DMS 273 (cell line): ENCODE data around the gene KRTAP16-1.
"Not testable (repeated sequence)": the region's sequence is repeated elsewhere in the genome, so short reads cannot be mapped to it uniquely, and the experiment has no call there.

Source experiments
- DNase-seq: peaks from one replicate; lab custom pipeline; 2025; ENCODE audit not compliant: unreplicated experiment; lab: John Stamatoyannopoulos, UW

Gene KRTAP16-1, protein sequence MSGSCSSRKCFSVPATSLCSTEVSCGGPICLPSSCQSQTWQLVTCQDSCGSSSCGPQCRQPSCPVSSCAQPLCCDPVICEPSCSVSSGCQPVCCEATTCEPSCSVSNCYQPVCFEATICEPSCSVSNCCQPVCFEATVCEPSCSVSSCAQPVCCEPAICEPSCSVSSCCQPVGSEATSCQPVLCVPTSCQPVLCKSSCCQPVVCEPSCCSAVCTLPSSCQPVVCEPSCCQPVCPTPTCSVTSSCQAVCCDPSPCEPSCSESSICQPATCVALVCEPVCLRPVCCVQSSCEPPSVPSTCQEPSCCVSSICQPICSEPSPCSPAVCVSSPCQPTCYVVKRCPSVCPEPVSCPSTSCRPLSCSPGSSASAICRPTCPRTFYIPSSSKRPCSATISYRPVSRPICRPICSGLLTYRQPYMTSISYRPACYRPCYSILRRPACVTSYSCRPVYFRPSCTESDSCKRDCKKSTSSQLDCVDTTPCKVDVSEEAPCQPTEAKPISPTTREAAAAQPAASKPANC

DNA sequence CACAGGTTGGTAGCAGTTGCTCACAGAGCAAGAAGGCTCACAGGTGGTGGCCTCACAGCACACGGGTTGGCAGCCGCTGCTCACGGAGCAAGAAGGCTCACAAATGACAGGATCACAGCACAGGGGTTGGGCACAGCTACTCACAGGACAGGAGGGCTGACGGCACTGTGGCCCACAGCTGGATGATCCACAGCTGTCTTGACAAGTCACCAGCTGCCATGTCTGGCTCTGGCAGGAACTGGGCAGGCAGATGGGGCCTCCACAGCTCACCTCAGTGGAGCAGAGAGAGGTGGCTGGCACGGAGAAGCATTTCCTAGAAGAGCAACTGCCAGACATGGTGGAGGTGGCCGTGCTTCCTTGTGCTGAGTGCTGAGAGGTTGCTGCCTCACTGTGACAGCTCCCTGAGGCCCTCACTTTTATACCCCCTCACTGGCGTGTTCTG lies at the start of gene KRTAP16-1:
Gene KRTAP16-1 (minus strand): TSS at position 392 of the 442 bp plus-strand sequence. CDS start 56 bp downstream, at position 336.
- DNase-seq = no peak

DNA sequence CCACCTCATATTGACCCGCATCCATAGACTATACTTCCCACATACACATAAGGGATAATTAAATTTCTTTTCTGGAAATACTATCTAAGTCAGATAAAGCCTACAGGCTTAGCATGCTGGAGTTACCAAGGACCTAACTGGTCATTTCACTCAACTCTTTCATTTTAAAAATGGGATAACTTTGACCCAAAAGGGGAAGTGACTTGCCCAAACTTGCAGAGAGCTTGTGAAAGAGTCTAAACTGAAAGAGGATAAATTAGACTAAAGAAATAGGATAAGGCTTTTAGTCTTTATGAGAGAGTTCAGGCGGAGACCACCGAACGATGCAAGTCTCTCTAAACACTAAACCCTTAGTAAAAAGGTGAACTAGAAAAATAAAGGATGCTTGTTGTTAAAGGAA lies 45.4 kb upstream of the KRTAP16-1 start:
- DNase-seq = no peak

DNA sequence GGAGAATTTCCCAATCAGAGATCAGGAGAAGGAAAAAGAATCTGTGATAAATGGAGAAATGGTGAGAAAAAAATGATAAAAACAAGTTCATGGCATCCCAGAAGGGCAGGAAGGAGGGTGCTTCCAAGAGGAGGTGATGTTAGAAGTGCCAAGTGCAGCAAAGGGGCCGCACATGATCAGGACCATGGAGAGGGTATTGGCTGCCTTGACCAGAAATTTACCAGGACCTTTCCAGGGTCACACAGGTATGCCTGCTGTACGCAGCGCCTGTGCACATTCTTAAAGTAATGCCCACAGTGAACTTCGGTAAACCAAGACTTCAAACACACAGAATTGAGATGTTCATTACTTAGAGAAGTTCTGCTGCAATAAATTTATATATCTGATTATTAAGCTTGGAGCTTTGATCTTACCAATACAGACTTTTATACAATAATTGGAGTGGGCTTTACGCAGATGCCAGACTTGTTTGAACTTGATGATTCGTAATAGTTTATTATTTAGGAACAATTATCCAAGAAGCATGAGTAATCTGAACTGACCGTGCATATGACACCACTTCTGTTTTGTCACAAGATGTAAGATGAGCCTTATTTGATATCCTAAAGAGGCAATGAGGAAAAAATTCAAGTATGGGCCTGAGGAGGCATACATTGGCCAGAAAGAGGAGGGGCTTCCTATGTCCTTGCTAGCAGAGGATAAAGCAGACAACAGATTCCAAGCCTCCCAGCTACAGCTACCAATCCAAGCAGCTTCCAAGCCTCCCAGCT lies 43.7 kb upstream of the KRTAP16-1 start:
- no peak for DNase-seq

DNA sequence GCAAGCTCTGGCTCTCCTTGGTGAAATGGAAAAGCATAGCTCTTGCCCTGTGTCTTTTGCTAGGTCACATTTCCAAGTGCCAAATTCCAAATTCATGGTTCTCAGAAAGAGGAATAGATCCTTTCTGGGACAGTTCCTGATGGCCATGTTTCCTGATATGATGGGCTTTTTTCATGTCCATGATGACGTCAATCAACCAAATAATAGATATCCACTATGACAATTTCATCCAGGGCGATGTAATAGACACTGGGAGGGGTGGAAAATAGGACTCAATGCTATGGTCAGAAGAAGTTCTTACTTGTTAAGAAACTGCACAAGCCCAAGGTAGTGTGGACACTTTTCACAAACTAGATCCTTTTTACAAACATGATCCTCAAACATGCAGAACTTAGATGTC lies 42.1 kb upstream of the KRTAP16-1 start:
- DNase-seq = no peak

DNA sequence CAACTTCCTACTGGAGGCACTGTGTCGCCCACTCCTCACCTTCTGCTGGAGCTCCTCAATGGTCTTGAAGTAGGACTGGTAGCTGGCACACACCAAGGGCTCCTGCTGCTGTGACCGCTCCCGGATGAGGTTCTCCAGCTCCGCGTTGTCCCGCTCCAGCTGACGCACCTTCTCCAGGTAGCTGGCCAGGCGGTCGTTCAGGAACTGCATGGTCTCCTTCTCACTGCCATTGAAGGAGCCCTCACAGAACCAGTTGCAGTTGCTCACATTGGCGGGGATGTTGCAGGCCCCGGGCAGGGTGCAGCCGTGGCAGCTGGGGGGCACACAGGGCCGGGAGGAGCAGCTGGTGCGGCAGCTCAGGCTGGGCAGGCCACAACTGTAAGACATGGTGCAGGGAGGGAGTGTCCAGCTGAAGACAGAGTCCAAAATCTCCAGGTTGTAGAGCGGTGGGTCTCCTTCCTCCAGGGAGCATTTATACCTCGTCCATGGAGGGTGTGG lies 41.3 kb upstream of the KRTAP16-1 start, which contains the start of gene KRT33A:
Gene KRT33A (minus strand): TSS at position 448 of the 498 bp plus-strand sequence. CDS start 61 bp downstream, at position 387.
- not testable (repeated sequence) for DNase-seq

DNA sequence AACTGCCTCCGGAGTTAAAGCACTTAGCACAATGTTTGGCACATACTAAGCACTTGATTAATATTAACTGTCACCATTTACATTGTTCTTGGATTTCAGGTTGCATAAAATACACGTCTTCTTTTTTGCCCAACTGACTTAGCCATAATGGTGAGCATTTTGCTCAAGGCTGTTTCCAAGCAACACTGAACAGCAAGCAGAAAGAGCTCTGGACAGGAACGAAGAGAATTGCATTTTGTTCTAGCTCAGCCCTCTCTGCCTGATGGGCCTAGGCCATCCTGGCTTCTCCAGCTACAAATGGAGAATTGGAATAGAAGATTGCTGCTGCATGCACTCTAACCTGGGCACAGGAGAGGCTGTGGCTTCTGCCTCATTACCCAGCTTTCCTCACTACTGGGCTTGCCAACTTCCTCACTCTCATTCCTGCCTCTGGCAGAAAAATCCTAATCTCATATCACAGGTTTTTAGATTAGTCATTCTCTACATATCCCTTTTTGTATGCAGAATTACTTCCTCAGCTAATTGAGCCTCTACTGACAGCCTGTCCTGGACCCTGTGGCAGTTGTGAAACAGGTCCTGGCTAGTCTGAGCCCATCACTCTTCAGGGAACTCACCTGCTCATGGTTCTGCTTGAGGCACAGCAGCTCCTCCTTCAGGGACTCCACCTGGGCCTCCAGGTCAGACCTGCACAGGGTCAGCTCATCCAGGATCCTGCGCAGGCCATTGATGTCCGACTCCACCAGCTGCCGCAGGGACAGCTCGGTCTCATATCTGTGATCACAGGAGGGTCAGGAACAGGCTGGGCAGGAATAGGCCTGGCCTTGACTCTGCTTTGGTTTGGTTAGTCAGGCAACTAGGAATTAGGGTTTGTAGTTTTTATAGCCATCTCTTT lies 39.0 kb upstream of the KRTAP16-1 start:
- no peak for DNase-seq

DNA sequence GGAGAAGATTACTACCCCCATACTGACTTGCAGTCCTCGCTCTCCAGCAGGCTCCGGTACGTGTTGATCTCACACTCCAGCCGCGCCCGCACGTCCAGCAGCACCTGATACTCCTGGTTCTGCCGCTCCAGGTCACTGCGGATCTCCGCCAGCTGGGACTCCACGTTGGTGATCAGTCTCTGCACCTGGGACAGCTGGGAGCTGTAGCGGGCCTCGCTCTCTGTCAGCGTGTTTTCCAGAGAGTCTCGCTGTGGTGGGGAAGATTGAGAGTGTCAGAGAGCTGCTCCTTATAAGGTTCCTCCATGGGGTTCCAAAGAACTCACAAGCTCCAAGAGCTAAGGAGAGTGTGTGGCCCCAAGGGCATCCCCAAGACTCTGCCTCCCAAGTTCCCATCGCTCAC lies 37.3 kb upstream of the KRTAP16-1 start:
- not testable (repeated sequence) for DNase-seq

DNA sequence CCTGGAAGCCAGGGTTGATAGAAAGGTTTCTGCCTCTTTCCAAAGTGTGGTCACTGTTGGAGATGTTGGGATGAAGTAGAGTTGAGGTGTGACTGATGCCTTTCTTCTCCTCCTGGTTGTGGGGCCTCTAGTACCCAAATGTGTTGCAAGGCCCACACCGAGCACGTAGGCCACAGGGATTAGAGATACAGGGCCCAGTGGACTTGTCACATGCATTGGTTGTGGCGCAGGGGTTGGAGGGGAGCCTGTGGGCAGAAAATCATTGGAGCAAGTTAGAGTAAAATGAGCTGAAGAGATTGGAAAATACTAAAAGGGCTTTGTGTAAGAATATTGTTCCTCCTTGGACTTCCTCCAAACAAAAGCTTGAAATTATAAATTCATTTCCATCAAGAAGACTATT lies 36.9 kb upstream of the KRTAP16-1 start:
- DNase-seq = no peak

DNA sequence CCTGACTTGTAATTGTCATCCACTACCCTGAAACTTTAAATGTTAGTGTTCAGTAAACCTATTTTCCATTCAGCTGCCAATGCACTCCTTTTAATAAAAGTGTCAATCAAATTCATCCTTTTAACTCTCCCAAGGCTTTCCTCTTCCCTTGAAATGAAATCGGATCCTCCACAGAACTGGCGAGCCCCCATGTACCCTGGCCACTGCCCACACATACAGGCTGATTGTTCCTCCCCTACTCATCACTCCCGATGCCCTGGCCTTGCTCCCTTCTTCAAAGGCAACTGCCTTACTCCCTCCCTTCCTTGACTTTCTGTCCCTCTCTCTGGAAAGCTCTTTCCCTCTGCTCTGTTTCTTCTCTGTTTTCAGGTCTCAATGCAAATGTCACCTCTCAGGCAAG lies 33.9 kb upstream of the KRTAP16-1 start:
- DNase-seq = no peak

DNA sequence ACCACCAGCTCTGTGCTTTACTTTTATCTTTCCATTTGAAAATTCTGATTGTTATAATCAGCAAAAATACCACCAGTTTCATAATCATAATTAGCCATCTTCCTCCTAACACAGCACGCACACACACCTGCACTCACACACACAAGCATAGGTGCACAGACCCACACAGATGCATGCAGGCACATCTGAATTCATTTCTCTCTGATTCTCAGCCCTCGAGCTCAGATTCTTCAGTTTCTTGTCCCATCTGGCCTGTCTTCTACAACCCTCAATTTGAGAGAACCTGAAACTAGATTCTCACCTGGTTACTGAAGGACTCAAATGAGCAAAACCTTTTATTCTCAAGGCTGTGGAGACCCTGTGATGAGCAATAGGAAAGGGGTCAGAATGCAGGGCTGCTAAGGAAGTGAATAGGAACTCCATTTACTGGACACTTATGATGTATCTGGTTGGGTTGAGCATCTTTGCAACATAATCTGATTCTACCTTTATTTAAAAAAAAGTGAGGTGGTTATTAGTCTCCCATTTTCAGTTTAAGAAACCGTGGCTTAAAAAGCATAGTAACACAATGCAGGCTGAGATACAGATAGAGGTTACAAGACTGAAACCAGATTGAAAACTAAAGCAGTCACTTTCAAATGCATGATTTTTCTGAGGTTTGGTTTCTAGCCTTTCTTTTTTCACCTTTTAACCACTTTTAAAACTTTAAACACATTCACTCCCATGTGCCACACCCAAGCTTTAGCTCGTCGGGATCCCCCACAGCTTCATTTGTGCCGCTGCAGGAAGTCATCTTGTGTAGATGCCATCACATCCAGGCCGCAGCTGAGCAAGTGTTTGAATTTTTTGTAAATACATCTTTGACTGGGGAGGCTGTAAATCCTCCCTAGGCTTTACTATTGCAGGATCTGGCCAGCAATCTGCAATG lies 32.1 kb upstream of the KRTAP16-1 start:
- no peak for DNase-seq

DNA sequence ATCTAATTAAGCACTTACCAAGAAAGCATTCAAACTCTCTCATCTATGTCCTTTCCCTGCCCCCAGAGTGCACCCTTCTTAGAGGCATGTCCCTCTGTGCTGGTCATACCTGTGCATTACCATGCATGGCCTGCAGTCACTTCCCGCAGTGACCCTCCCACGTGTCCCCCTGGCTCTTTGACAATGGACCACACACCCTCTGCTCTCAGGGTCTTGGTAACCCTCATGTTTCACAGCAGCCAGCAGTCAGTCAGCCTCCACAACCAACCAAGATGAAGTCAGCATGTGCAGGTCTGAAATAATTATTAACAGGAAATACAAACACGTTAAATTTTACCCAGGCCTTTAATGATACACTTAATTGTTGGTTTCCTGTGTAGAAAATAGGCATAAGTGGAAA lies 31.4 kb upstream of the KRTAP16-1 start:
- DNase-seq = no peak

DNA sequence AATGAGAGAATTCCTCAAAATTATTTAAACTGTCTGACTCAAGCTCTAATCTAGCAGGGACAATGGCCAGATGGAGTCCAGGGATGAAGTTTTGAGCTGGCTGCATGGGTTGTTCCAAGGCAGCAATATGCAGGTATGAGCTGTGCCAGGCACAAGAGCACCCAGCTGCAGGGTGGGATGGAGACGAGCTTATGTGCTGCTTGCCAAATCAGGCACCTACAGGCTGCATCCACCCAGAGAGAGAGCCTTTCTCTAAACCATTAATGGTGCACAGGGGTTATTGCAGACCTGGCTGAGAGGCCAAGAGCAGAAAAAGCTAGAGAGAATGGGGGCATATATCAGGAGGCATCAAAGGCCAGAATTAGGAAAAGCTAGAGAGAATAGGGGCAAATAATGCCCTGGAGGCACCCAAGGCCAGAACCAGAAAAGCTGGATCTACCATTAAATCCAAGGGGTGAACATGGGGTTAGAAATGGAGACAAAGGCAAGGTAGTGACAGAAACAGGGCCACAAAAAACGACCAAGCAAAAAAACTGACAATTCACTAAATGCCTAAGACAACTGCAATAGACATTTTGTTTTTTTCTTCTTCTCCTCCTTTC lies 30.6 kb upstream of the KRTAP16-1 start:
- no peak for DNase-seq

DNA sequence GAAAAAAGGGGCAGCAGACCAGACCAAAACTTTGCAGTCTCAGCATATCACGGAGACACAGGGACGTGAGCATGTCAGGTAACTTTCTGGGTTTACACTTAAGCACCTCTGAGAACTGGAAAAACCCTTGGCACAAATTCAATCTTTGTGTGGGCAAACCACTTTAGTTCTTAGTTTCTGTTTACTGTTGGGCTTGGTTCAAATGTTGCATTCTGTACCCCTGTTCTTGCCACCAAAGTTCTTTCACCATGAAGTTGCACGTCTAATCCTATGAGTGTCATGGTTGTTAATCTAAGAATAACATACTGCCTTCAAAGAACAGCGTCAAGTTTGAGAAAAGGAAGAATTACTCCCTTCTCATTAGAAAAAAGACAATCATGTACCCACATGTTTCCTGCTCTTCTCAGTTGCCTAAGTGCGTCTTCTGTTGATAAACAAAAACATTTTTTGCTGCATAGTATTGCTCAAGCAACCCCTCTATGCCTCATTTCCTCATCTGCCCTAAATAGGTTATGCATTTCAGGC lies 29.9 kb upstream of the KRTAP16-1 start:
- DNase-seq = no peak

DNA sequence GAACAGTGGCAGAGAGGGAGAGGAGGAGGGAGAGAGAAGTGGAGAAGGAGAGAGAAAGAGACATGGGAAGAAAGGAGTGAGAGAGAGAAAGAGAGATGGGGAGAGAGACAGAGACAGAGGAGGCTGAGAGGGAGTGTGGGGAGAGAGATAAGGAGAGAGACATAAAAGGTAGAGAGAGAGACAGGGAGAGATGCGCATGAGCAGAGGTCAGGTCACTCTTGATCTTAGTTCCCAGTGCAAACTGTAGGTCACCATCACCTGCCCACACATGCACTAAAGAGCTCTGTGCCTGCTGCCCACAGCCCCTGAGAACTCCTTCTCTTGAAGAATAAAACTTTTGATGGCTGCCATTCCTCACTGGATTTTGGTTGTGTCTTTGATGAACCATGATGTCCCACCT lies 26.6 kb upstream of the KRTAP16-1 start:
- DNase-seq = no peak

DNA sequence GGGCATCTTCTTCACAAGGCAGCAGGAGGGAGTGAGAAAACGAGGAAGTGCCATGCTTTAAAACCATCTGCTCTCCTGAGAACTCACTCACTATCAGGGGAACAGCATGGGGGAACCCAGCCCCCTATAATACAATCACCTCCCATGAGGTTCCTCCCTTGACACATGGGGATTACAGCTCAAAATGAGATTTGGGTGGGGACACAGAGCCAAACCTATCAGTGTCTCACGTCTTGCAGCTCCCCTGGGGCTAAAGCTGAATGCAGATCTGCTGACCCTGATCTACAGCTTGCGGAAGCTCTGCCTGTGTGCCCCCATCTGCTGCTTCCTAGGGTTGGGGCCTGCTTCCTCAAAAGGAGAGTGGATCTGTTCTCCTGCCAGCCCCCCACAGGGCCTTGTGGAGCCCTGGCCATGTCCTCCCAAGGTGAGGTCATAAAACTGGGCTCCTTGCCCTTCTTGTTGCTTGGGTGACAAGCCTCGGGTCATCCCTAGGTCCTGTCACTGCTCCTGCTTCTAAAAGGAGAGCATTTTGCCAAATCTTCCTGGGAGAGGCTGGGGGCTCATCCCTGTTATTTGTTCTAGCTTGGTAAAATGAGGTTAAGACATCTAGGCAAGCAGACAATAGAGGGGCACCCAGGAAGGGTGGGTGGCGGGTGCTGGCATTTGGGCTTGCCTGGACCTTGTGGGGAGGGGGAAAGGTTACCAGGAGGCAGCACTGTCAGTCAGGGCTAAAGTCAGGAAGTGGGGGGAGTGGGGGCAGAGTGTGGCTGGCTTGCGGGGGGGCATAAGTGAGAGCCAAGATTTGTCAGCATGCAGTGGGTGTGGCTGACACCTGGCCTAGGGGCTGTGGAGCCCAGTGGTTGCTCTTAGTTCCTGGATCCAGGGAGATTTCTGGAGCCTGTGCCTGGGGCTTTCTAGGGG lies 25.5 kb upstream of the KRTAP16-1 start:
- DNase-seq = no peak

DNA sequence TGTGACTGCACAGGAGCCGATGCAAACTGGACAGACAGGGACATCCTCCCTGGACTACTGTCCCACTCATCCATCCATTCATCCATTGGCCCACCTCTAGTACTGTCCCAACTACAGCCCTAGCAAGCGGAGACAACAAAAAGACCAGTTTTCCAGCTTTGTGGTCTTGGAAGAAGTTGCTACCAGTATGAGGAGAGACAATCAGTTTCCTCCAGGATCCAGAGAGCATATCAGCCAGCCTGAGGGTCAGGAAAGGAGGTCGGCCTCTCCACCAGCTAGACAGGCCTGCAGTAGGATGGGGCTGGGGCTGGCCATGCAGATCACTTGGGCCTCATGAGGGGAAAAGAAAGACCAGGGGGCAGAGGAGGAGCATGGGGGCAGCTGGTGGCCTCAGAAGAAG lies 24.7 kb upstream of the KRTAP16-1 start:
- DNase-seq = no peak

DNA sequence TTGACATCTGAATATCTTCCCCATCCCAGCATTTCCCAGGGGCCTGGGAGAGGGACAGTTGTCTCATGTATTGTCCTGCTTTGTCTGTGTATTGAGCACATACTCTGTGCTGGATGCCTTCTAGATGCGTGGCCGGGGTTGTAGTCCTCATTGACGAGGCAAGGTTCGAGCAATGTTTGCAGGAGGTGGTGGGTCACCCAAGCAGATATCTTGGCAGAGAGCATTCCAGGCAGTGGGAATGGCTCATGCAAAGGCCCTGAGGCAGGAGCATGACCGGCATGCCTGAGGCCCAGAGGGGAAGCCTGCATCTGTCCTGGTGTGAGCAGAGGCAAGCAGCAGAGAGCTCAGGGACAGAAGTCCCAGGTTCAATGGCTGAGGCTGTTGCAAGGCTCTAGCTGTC lies 24.0 kb upstream of the KRTAP16-1 start:
- no peak for DNase-seq

DNA sequence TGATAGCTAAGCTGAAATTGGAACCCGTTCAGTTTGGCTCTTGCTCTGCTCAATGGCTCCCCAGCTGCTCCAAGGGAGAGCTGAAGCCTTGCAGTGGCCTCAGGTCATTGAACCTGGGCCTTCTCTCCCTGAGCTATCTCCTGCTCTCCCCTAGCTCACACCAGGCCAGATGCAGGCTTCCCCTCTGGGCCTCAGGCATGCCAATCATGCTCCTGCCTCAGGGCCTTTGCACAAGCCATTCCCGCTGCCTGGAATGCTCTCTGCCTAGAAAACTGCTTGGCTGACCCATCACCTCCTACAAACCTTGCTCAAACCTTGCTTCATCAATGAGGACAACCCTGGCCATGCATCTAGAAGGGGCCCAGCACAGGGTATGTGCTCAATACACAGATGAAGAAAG lies 23.1 kb upstream of the KRTAP16-1 start:
- no peak for DNase-seq
